IPS-NIHi7 (cell line): ENCODE results near the gene COPZ2.
"Not testable (repeated sequence)": the region's sequence is repeated elsewhere in the genome, so short reads cannot be mapped to it uniquely, and the experiment has no call there.

Experiments used
- DNase-seq: peaks from one replicate; pipeline ENCODE4 v3.0.0; 2012; ENCODE audit warnings: mixed read lengths; ENCODE audit errors: extremely low spot score

The COPZ2 gene

GRCh38 chr17:48056246-48056745 lies 18.7 kb upstream of the COPZ2 start:
- no peak for DNase-seq

GRCh38 chr17:48055531-48056245 lies 18.1 kb upstream of the COPZ2 start:
- DNase-seq: peak; percentile 67

- DNase-seq: peak; percentile 92
Observed at GRCh38 chr17:48054238-48055185, 16.9 kb upstream of the COPZ2 start.

- no peak for DNase-seq
Observed at GRCh38 chr17:48053758-48054237, 16.2 kb upstream of the COPZ2 start.

GRCh38 chr17:48052956-48053757 lies 15.6 kb upstream of the COPZ2 start:
- DNase-seq: no peak

- no peak for DNase-seq
Observed at GRCh38 chr17:48051706-48052486, 14.3 kb upstream of the COPZ2 start.

- no peak for DNase-seq
Observed at GRCh38 chr17:48051283-48051682, 13.7 kb upstream of the COPZ2 start.

- peak; percentile 73 for DNase-seq
Observed at GRCh38 chr17:48048384-48049126, 11.0 kb upstream of the COPZ2 start.

GRCh38 chr17:48047741-48048383 lies 10.3 kb upstream of the COPZ2 start, which contains the start of gene NFE2L1:
Gene NFE2L1 (plus strand): TSS chr17:48048359. CDS start chr17:48051119, 2,760 bp downstream.
- peak; percentile 95 for DNase-seq

GRCh38 chr17:48047113-48047740 lies 9.6 kb upstream of the COPZ2 start:
- DNase-seq: no peak

GRCh38 chr17:48046296-48046695 lies 8.7 kb upstream of the COPZ2 start:
- DNase-seq: no peak

GRCh38 chr17:48045316-48046001 lies 7.9 kb upstream of the COPZ2 start:
- DNase-seq: no peak

GRCh38 chr17:48044851-48045250 lies 7.3 kb upstream of the COPZ2 start:
- DNase-seq: no peak

- no peak for DNase-seq
Observed at GRCh38 chr17:48043176-48043575, 5.6 kb upstream of the COPZ2 start.

- no peak for DNase-seq
Observed at GRCh38 chr17:48038687-48039086, 1.1 kb upstream of the COPZ2 start.

GRCh38 chr17:48037838-48038323 lies 284 bp upstream of the COPZ2 start:
- no peak for DNase-seq

- no peak for DNase-seq
Observed at GRCh38 chr17:48036693-48037035, 933 bp downstream of the COPZ2 start.

GRCh38 chr17:48034734-48035133 lies 2.9 kb downstream of the COPZ2 start:
- DNase-seq: not testable (repeated sequence)
